Upper lobe of right lung (tissue), 1 donor: Measurements from ENCODE around the gene OGFOD2. TPM values are rescaled to one million over a fixed set of nuclear protein-coding genes. Genes with fewer than 3 reads are reported as not detected.

Experiments used
- ATAC-seq: fragments of 200-7000 bp; cut with Tn5 transposase; one replicate; pipeline ENCODE4 v1.9.1; 2020; ENCODE audit warnings: mild to moderate bottlenecking, moderate library complexity
- DNase-seq: peaks from one replicate; pipeline ENCODE4 v3.0.0-alpha.2; 2020
- H3K27ac ChIP-seq: fragments of 200-600 bp; one replicate; pipeline ENCODE4 v1.8.0; 2022
- H3K27me3 ChIP-seq: fragments of 200-600 bp; one replicate; pipeline ENCODE4 v1.8.0; 2022; ENCODE audit warnings: mild to moderate bottlenecking
- H3K36me3 ChIP-seq: fragments of 200-600 bp; one replicate; pipeline ENCODE4 v1.8.0; 2022
- H3K4me1 ChIP-seq: fragments of 200-600 bp; one replicate; pipeline ENCODE4 v1.8.0; 2022
- H3K4me3 ChIP-seq: fragments of 200-600 bp; one replicate; pipeline ENCODE4 v1.8.0; 2022; ENCODE audit warnings: mild to moderate bottlenecking
- H3K9me3 ChIP-seq: fragments of 200-600 bp; one replicate; pipeline ENCODE4 v1.8.0; 2022
- CTCF ChIP-seq: fragments of 200-600 bp; IDR thresholded peaks from one replicate; pipeline ENCODE4 v1.8.0; 2022; ENCODE audit warnings: antibody characterized with exemption
- intact Hi-C: fragments of 100-400 bp; cut with DNase I; formaldehyde crosslinking; loops from one replicate; pipeline ENCODE4 v1.11.0; 2022
- total RNA-seq: library from RNA; stranded (reverse); fragmentation: NEBNext Ultra II Directional; extraction: Animal tissue kit (Norgen Biotek cat#: 25700); gene quantifications from one replicate; pipeline ENCODE4 v1.2.1, GENCODE V29; 2021
- donor health status: DM: no; HTN: yes; CAD: no; lungs with severe emphysema.

The OGFOD2 gene
- total RNA-seq, 1 donor from 2014 or later = 13.7 TPM

- Histone ChIP-seq H3K4me3 (peak overlapping the region; percentile 98), H3K27ac (peak overlapping the region; percentile 90), H3K4me1 (peaks cover 68% of the 10 kb centered on the region), H3K9me3 (no peaks in the 10 kb centered on the region), H3K36me3 (peaks cover 5% of the 10 kb centered on the region), H3K27me3 (no peaks in the 10 kb centered on the region)
- TF ChIP-seq CTCF = no peak
- intact Hi-C loops = no loop called here
- ATAC-seq = no peak
- DNase-seq = no peak
These were observed 4.8 kb downstream of the OGFOD2 start for GRCh38 chr12:122979908-122980182.

- no peaks in the 10 kb centered on the region for H3K27me3 ChIP-seq
- H3K4me3 ChIP-seq = peak within 1 kb of the TSS; percentile 98
- intact Hi-C loops = no loop called here
- no peak for TF ChIP-seq CTCF
- DNase-seq (peak; percentile 89), ATAC-seq (peak; percentile 85)
- no peaks in the 10 kb centered on the region for H3K9me3 ChIP-seq
- H3K27ac ChIP-seq = peak within 1 kb of the TSS; percentile 90
- H3K36me3 ChIP-seq = peaks cover 5% of the 10 kb centered on the region
- peaks cover 72% of the 10 kb centered on the region for H3K4me1 ChIP-seq
These were observed 5.4 kb downstream of the OGFOD2 start, which contains the start of gene ARL6IP4 for GRCh38 chr12:122980183-122981035. TSS of gene ARL6IP4 (plus strand) at chr12:122980681. CDS start at chr12:122981140, 459 bp downstream.

- no peak for TF ChIP-seq CTCF
- H3K4me1 ChIP-seq = peaks cover 68% of the 10 kb centered on the region
- no peaks in the 10 kb centered on the region for H3K27me3 ChIP-seq
- H3K4me3 ChIP-seq = peak overlapping the region; percentile 98
- intact Hi-C loops = no loop called here
- H3K27ac ChIP-seq = peak overlapping the region; percentile 90
- peaks cover 5% of the 10 kb centered on the region for H3K36me3 ChIP-seq
- no peak for DNase-seq
- no peaks in the 10 kb centered on the region for H3K9me3 ChIP-seq
- no peak for ATAC-seq
These were observed 6.0 kb downstream of the OGFOD2 start for GRCh38 chr12:122981036-122981471.

- ATAC-seq = no peak
- intact Hi-C loops = no loop called here
- Histone ChIP-seq H3K27ac (peak overlapping the region; percentile 90), H3K27me3 (no peaks in the 10 kb centered on the region), H3K4me3 (peak overlapping the region; percentile 98), H3K36me3 (peaks cover 5% of the 10 kb centered on the region), H3K9me3 (no peaks in the 10 kb centered on the region), H3K4me1 (peaks cover 60% of the 10 kb centered on the region)
- no peak for TF ChIP-seq CTCF
- no peak for DNase-seq
These were observed 6.8 kb downstream of the OGFOD2 start for GRCh38 chr12:122981587-122982476.

- no peak for ATAC-seq
- peaks cover 55% of the 10 kb centered on the region for H3K4me1 ChIP-seq
- H3K4me3 ChIP-seq = no peak overlapping the region
These were observed 7.4 kb downstream of the OGFOD2 start for GRCh38 chr12:122982477-122982815.

More at GRCh38 chr12:122982477-122982815, 7.4 kb downstream of the OGFOD2 start:
- Histone ChIP-seq H3K36me3 (peaks cover 5% of the 10 kb centered on the region), H3K27me3 (no peaks in the 10 kb centered on the region), H3K9me3 (no peaks in the 10 kb centered on the region), H3K27ac (no peak overlapping the region)
- DNase-seq = no peak
- TF ChIP-seq CTCF = no peak
- intact Hi-C loops = no loop called here
